HTERT RPE-1 (cell line): ENCODE results near the gene FNDC1.

Source experiments
- in situ Hi-C: fragments of 300-500 bp; cut with MboI; formaldehyde crosslinking; loops from 4 replicates; pipeline ENCODE4 v1.14.3; 2020; ENCODE audit warnings: low sequenced_read_pairs

FNDC1 gene

DNA sequence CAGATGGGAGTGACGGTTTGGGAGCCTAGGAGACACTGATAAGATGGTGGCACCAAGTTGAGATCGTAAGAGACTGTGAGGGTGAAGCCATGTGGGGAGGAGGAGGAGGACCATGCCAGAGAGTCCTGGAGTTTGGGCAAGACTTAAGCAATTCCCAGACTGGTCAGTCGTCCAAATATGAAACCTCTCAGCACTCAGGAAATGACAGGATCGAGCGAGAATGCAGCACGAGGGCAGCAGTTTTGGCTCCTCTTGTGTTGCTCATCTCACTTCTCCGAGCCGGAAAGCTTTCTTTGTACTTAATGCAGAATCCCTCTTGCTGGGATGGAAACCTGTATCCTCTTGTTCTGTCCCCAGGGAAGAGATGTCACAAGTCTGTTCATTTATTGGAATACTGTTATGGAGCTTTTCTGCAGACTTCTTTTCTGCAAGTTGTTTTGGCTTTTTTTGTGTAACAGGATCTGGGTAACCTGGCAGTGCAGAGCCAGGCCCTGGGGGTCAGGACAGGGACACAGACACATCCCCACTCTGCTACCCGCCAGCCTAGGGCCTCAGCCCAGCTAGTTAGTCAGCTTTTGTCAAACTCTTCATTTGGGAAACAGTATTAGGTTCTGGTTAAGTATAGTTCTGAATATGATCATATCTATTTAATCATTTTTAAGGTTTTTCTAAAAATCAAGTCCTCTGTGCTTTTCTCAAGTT lies 34.3 kb downstream of the FNDC1 start:
- in situ Hi-C loops = no loop called here

DNA sequence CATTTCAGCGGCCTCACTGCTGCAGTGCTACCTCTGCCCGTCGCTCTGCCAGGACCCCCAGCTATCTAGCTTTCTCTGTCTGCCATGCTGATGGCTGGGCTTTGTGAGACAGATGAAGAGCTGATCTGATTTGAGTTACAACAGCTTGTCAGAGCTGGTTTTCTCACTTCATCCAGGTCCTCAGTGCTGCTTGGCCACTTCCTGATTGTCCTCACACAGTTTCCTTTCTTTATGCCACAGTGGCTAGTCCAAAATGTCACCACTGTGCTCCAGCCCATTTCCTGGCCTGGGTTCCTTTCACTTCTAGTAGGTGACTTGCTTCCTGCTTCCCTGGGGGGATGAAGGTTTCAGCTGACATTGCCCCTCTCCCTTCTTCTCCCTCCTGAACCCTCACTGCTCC lies 35.4 kb downstream of the FNDC1 start:
- in situ Hi-C loops = no loop called here

DNA sequence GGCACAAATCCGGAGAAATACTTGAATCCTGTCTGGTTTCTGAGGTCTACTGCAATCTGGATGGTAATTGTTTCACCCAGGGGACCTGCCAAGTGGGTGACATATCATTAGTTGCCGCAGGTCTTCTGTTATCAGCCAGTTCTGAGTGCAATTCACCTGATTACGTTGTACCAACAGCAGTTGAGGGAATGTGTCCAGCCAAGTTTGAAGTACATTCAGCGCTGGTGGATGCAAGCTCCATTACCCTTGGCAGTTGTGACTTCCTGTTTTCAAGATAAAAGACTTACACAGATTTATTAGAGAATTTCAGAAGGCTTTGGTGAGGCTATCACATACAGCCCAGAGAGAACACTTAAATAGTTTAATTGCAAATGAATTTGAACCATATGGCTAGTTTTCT lies 42.8 kb downstream of the FNDC1 start:
- in situ Hi-C loops = no loop called here

DNA sequence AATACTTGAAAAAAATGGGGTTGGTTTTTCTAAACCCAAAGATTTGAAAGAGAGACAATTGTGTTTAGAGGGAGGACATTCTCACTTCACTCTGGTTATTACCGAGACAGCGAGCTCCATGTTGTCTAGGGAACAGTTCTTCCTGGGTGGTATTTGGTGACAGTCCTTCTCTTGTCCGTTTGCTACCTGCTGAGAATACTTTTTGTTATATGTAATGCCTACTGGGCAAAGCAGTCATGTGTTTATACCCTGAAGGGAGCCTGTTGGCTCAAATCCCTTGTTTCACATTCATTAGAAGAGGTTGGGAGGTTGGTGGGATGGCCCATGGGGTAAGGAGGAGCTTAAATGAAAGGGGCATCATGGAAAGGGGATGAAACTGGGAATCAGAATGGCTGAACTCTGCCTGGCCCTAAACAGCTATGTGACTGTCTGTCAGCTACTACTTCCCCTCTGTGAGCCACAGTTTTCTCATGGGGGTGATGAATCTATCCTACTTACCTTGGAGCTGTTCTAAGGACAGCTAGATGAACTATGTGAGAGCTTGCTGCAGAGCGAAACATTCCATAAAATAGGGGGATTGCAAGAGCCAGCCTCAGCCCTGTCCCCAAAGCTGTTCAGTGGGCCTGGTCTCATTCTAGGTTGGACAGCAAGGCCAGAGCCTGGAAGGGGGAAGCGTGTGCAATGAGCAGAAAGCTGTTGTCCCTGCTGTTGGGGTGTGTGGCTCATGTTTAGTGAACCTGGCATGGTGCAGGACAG lies 43.5 kb downstream of the FNDC1 start:
- in situ Hi-C loops = no loop called here

DNA sequence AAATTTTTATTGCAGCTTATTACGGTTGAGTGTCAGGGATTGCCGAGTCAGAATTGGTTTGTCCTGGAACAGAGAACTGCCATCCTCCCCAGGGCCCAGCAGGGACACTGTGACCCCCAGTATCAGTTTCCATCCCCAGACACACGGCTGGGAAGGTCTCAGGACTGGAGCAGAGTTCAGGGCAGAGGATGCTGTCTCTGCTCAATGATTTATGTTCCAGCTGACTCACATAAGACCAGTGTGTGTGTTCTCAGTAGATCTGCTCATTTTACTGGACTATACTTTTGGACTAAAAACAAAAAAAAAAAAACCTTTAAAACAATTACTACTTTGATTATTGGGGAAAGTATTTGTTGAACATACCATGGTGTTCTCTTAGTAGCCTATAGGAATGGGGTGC lies 44.2 kb downstream of the FNDC1 start:
- in situ Hi-C loops = no loop called here

DNA sequence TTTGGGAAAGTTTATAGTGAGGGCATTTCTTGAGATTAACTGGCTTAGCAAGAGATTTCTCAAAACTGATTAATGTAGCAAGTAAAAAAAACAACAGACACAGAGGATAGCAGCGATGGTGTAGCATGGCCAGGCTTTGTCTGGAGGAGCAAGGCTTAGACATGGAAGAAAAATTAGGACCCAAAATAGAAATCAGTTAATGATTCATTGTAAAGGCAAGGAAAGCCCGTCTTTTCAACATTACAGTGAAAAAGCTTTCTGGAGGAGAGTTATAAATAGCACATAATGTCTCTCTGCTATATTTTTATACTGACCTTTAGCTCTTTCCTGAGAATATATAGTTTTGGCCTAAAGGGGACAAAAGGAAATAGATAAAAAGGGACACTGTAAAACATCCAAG lies 45.1 kb downstream of the FNDC1 start:
- in situ Hi-C loops = no loop called here

DNA sequence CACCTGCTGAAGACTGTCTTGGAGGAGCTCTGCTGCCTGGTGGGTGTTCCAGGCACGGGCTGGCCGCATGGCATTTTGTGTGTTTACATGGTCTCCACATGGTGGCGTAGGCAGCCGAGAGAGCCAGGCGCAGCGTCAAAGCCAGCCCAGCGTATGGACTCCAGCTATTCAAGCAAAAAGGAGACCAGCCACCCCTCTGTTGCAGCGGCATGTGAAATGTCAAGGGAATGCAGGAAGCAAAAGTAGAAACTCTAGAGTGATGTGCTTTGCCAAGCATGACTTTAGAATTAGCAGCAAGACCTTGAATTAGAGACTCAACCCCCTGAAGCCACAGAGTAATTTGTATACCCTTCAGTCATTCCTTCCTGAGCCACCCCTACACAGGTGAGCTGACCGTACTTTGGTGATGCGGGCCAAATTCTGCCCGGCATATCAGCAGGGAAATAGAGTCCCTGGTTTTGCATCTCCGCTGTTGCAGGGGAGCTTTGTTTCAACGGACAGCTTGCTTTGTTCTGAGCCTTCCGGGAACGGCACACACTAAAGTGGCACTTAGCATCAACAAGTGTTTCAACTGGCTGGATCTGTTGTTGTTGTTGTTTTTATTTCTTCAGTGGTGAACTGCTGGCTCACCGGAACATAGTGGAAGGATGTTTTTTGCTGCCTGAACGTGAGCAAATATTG lies 48.5 kb downstream of the FNDC1 start:
- in situ Hi-C loops = no loop called here

DNA sequence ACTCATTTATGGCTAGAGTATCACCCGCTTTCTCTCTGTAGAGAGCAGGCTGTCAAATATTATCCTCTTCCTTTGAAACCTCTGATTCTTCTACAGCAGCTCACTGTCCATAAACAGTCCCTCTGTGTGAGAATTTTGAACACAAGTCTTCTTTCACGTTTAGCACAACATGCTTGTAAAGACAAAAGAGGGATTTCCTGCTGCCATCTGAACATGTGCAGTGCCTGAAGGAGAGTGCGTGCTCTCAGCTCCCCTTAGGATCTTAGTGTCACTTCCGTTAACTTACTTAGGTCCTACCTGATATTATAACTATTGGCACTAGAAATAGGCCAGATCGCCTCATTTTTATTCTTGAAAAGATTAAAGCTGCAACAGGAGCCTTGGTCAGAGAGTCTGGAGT lies 50.9 kb downstream of the FNDC1 start:
- in situ Hi-C loops = no loop called here

DNA sequence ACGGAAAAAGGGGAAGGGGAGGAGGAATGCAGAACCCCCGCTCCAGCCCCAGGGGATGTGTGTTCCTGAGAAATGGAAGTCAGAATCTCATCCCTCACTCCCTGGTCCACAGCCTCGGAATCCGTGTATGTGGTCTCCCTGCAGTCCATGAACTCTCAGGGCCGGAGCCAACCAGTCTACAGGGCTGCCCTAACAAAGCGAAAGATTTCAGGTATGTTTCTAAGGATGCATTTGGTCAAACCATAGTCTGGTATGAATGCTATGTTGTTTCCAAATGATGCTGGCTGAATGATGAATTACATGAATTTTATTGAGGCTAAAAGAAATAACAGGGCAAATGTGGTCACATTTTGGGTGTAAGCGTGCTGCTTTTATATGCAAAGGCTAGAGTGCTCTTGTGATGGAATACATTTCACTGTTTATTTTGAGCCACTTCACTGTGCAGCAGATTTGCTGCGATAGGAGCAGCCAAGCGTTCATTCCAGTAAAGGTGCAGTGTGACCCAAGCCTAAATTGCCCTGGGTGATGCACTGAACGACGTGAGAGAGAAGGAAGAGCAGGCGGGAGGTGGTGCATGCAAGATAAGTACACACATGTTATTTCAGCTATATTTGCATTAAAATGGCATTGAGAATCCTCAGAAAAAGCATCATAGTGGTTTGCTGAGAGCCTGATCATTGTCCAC lies 52.4 kb downstream of the FNDC1 start:
- in situ Hi-C loops = no loop called here

DNA sequence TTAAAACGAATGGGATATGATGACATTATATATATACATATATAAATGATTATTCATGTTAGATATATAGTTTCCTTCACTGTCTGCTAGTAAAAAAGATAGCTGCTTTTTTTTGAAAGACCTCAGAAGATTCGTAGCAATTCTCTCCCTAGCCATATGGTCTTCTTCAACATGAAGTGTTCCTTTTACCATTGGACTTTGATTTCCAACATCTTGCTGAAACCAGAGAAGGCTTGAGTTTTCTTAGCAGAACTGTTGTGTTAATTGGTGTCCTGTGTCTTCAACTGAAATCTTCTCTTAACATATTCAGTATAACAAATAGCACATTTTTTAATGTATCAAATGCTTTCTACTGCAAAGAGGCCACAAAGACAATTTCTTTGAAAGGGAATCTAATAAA lies 55.3 kb downstream of the FNDC1 start:
- in situ Hi-C loops = no loop called here

DNA sequence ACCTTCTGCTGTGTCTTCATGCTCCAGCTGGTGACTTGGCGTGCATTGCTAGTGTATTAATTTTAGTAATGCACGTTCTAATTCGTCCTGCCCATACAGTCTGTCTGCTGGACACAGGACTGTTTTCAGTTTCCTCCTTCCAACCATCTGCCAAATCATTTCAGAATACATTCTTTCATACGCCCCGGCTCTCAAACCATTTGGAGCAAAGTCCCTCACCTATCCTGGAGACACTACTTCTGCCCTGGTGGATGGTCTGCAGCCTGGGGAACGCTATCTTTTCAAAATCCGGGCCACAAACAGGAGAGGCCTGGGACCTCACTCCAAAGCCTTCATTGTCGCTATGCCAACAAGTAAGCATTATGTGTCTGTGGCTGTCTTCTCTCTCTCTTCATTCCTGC lies 60.5 kb downstream of the FNDC1 start:
- in situ Hi-C loops = no loop called here

DNA sequence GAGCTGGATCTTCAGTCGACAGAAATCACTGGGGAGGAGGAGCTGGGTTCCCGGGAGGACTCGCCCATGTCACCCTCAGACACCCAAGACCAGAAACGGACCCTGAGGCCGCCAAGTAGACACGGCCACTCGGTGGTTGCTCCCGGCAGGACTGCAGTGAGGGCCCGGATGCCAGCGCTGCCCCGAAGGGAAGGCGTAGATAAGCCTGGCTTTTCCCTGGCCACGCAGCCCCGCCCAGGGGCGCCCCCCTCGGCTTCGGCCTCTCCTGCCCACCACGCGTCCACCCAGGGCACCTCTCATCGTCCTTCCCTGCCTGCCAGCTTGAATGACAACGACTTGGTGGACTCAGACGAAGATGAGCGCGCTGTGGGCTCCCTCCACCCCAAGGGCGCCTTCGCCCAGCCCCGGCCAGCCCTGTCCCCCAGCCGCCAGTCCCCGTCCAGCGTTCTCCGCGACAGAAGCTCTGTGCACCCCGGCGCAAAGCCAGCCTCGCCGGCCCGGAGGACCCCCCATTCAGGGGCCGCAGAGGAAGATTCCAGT lies 63.0 kb downstream of the FNDC1 start:
- in situ Hi-C loops = no loop called here

DNA sequence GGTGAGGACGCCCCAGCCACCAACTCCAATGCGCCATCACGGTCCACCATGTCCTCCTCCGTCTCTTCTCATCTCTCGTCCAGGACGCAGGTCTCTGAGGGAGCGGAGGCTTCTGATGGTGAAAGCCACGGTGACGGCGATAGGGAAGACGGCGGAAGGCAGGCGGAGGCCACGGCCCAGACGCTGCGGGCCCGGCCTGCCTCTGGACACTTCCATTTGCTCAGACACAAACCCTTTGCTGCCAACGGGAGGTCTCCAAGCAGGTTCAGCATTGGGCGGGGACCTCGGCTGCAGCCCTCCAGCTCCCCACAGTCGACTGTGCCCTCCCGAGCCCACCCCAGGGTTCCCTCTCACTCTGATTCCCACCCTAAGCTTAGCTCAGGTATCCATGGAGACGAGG lies 63.6 kb downstream of the FNDC1 start:
- in situ Hi-C loops = no loop called here

DNA sequence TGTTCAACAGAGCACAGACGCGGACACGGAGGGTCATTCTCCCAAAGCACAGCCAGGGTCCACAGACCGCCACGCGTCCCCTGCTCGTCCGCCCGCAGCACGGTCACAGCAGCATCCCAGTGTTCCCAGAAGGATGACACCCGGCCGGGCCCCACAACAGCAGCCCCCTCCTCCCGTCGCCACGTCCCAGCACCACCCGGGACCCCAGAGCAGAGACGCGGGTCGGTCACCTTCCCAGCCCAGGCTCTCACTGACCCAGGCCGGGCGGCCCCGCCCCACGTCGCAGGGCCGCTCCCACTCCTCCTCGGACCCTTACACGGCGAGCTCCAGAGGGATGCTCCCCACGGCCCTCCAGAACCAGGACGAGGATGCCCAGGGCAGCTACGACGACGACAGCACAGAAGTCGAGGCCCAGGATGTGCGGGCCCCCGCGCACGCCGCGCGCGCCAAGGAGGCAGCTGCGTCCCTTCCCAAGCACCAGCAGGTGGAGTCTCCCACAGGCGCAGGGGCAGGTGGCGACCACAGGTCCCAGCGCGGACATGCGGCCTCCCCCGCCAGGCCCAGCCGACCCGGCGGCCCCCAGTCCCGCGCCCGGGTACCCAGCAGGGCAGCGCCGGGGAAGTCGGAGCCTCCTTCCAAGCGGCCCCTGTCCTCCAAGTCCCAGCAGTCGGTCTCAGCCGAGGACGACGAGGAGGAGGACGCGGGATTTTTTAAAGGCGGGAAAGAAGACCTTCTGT lies 64.3 kb downstream of the FNDC1 start:
- in situ Hi-C loops = no loop called here

DNA sequence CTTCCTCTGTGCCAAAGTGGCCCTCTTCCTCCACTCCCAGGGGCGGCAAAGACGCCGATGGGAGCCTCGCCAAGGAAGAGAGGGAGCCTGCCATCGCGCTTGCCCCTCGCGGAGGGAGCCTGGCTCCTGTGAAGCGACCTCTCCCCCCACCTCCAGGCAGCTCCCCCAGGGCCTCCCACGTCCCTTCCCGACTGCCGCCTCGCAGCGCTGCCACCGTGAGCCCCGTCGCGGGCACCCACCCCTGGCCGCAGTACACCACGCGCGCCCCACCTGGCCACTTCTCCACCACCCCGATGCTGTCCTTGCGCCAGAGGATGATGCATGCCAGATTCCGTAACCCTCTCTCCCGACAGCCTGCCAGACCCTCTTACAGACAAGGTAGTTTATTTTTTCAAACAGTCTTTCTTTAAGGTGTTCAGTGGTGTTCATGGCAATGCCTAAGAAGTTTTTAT lies 64.9 kb downstream of the FNDC1 start:
- in situ Hi-C loops = no loop called here

DNA sequence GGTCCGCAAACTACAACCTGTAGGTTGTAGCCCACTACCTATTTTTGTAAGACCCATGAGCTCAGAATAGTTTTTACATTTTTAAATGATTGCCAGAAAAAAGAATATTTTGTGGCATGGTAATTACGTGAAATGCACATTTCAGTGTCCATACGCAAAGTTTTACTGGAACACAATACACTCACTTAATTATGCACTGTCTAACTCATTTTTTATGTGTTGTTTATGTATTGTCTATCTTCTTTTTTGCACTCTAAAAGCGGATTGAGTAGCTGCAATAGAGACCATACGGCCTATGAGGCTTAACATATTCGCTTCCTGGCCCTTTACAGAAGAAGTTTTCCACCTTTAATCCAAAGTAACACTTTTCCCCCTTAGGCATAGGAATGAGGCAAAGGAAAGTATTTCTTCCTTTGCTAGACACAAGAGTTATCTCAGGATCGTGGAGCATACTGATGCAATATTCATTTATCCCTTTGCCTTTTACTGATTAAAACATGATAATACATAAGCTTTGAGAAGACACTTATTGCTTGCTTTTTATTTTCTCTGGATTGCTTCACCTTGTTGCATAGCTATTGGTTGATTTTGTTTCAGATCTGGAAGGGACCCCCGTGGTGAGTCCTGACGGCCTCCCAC lies 69.8 kb downstream of the FNDC1 start:
- in situ Hi-C loops = no loop called here

DNA sequence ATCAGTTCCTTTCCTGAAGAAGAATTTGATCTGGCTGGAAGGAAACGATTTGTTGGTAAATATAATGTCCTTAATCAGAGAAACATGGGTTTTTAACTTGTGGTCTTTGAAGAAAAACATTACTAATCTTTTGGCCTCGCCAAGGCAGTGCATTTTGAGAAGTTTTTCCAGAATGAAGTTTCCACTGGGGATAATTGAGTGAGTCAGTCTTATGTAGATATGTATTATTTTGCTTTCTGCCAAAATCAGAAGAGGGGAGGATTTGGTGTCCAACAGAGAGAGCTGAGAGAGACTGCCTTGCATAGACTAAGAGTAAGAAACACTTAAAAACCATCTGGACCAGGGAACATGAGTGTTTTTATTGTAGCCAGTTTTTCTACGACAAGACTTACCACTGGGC lies 79.9 kb downstream of the FNDC1 start:
- in situ Hi-C loops = no loop called here

DNA sequence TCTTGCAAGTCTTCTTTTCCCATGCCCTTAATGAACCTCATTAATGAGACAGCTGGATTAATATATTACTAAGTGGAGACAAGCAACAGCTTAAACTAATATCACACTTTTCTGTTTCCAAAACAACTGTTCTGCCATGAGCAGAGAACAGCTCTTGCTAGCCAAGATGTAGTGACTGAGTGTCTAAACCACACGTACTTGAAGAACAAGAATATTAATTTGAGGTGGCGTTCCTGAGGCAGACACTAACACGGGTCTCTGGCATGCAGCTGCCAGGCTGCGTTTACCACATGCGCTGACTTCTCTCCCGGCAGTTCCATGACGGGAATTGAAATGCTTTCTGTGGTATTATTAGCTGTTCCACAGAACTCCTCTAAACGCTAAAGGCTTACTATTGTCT lies 80.6 kb downstream of the FNDC1 start:
- in situ Hi-C loops = no loop called here

DNA sequence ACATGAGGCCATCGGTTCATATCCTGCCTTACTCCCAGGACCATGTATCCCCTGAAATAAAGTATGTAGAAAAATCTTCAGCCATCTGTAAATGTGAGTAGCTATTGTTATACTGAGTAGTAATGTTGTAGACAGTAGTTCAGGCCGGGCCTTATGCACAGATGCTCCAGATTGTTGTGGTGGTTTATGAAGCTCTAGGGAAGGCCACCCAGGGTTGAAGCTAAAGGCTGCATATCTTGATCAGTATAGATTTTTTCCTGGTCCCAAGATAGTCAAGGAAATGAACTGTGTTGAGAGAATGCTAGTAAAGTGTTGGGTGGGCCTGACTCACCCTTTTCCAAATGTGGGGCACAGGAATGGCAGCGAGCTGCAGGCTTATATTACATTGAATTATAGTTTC lies 81.4 kb downstream of the FNDC1 start:
- in situ Hi-C loops = no loop called here

DNA sequence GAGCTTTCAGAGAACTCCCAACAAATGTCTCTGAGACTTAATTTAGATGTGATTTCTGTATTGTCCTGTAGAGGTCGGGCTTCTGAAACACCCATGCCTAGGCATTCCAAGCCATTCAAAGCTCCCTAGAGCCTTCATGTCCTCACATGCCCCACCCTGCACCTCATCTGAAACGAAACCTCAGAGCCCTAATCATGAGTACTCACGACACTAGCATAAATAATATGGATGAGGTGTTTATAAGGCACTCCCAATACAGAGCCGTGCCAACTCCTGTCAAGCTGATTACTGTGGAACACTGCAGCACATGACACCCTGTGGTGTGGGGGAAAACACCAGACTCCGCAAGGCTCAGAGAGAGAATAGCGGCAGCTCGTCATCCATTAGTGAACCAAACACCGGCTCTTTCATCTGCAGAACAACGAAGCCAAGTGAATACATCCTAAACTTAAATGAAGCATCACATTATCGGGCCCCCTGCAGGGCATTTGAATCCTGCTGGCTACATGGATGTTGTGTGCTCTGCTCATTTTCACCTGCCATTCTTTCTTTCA lies 83.8 kb downstream of the FNDC1 start:
- in situ Hi-C loops = no loop called here
